Right atrium auricular region (tissue), 2 donors: ENCODE measurements around the gene POLR2L. TPM values are rescaled to one million over a fixed set of nuclear protein-coding genes. Genes with fewer than 3 reads are reported as not detected.

Experiments
- DNase-seq: peaks from one replicate; pipeline ENCODE4 v3.0.0-alpha.2; 2019; ENCODE audit warnings: low spot score
- H3K27ac ChIP-seq, 2 donors: fragments of 200-600 bp; sonication (generic); 1 replicate in 1 of 2; 2 replicates in 1 of 2; pipeline ENCODE4 v1.5.1; 2016 to 2019
- H3K27me3 ChIP-seq, 2 donors: fragments of 200-600 bp; sonication (generic); one replicate each; pipeline versions ENCODE4 v1.5.1 to v1.6.0; 2017 to 2019
- H3K36me3 ChIP-seq: fragments of 200-600 bp; sonication (generic); one replicate; pipeline ENCODE4 v1.5.1; 2016
- H3K4me1 ChIP-seq, 2 donors: fragments of 200-600 bp; sonication (generic); one replicate each; pipeline versions ENCODE4 v1.5.1 to v1.6.0; 2017 to 2019
- H3K4me3 ChIP-seq, 2 donors: fragments of 200-600 bp; sonication (generic); 1 replicate in 1 of 2; 2 replicates in 1 of 2; pipeline ENCODE4 v1.5.1; 2017 to 2019; ENCODE audit warnings: mild to moderate bottlenecking in 1 of 2, moderate library complexity in 1 of 2
- H3K9me3 ChIP-seq, 2 donors: fragments of 200-600 bp; sonication (generic); one replicate each; pipeline ENCODE4 v1.5.1; 2019
- total RNA-seq, 2 donors: library from RNA; depleted of rRNA; stranded (reverse); fragments of >200 nt; gene quantifications; one replicate each; pipeline ENCODE4 v1.1.0, GENCODE V29; 2016
- TF ChIP-seq, protein P1 (sequence below), 2 donors: fragments of 200-600 bp; sonication (generic); IDR thresholded peaks; one replicate each; pipeline ENCODE4 v1.5.1; 2019; ENCODE audit warnings: antibody characterized with exemption in 2 of 2

The POLR2L gene
- total RNA-seq, 2 donors from 2014 or later, result 54.5 to 132 TPM

DNA sequence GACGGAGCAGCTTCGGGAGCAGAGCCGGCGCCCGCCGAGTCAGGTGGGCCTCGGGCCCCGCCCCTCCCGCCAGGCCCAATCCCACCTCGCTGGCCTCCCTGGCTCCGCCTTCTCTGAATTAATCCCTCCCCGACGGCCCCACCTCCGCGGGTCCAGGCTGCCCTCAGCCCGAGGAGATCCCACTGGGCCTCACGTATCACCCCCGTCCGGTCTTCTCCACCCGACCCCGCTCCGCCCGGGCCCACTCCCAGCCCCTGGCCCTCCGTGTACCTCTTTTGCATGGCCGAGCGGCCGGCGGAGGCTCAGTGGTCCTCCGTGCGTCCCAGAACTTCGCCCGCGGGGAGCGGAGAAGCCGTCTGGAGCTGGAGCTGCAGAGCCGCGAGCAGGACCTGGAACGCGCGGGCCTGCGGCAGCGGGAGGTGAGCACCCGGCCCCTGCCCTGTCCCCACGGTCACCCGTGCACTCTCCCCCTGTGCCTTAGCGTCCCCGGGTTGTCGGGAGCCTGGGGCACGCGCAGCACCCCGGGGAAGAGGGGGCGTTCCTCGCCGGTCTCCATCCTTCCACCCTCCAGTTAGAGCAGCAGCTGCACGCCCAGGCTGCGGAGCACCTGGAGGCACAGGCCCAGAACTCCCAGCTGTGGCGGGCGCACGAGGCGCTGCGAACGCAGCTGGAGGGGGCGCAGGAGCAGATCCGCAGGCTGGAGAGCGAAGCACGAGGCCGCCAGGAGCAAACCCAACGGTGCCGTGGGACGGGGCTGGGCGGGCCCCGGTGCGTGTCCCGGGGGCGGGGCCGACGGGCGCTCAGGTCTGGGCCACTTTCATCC is 11.8 kb downstream of the POLR2L start:
- TF ChIP-seq, protein P1, sequence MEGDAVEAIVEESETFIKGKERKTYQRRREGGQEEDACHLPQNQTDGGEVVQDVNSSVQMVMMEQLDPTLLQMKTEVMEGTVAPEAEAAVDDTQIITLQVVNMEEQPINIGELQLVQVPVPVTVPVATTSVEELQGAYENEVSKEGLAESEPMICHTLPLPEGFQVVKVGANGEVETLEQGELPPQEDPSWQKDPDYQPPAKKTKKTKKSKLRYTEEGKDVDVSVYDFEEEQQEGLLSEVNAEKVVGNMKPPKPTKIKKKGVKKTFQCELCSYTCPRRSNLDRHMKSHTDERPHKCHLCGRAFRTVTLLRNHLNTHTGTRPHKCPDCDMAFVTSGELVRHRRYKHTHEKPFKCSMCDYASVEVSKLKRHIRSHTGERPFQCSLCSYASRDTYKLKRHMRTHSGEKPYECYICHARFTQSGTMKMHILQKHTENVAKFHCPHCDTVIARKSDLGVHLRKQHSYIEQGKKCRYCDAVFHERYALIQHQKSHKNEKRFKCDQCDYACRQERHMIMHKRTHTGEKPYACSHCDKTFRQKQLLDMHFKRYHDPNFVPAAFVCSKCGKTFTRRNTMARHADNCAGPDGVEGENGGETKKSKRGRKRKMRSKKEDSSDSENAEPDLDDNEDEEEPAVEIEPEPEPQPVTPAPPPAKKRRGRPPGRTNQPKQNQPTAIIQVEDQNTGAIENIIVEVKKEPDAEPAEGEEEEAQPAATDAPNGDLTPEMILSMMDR (IDR thresholded peaks at IDR 0.05), result no peak
- H3K27me3 ChIP-seq, result no peaks in the 10 kb centered on the region
- peaks cover 0 to 92% of the 10 kb centered on the region in 2 donors for H3K4me1 ChIP-seq
- H3K36me3 ChIP-seq, result no peaks in the 10 kb centered on the region
- DNase-seq, result no peak
- no peaks in the 10 kb centered on the region for H3K9me3 ChIP-seq
- peak overlapping the region; percentile 22 to 53 for H3K4me3 ChIP-seq
- H3K27ac ChIP-seq, result peak overlapping the region in 1 of 2 donors; percentile 75

DNA sequence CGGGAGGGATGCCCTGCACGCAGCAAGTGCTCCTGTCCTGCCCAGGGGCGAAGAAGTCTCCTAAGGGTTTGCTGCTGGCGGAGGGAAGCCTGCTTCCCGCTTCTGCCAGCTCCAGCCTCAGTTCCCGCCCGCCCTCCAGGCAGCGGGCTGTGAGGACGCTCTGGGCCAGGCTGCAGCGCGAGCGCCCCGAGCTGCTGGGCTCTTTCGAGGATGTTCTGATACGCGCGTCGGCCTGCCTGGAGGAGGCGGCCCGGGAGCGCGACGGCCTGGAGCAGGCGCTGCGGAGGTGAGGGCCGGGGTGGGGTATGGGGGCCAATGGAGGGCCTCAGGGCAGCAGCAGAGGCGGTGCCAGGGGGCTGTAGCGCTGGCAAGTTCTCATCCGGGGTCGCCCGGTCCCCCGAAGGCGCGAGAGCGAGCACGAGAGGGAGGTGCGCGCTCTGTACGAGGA is 12.5 kb downstream of the POLR2L start:
- H3K27me3 ChIP-seq, result no peaks in the 10 kb centered on the region

DNA sequence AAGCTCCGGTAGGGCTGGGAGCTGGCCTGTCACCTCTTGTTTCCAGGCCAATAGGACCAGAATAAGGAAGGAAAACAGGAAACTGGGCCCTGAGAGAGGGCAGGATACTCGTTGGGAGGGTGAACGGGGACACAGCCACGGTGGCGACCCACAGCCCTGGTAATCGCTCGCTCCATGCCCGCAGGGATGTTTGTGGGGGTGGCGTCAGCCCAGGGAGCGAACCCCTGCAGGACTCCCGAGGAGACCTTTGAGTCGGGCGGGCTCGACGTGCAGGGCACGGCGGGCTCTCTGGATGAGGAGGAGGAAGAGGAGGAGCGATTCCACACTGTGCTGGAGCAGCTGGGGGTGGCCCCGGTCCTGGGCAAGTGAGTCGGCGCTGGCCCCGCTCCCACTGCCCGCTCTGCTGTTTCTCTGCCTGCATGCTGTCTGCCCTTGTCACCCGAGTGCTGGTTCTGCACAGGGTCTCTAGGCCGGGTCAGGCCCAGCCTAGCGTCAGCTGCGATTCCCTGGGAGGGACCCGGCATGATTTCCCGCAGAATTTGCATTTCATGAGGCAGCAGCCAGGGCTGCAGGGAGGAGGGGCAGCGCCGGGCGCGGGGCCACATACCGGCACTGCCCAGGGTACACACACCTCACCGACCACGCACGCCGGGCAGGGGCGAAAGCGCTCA is 13.0 kb downstream of the POLR2L start:
- peaks cover 10% of the 10 kb centered on the region for H3K36me3 ChIP-seq
- DNase-seq, result no peak
- H3K4me3 ChIP-seq, result peak overlapping the region; percentile 22 to 53
- no peaks in the 10 kb centered on the region for H3K9me3 ChIP-seq
- no peaks in the 10 kb centered on the region for H3K27me3 ChIP-seq
- H3K4me1 ChIP-seq, result peaks cover 0 to 84% of the 10 kb centered on the region in 2 donors
- peak overlapping the region; percentile 45 to 75 for H3K27ac ChIP-seq
- TF ChIP-seq, protein P1 (IDR thresholded peaks at IDR 0.05), result no peak

More for the DNA sequence above, 12.5 kb downstream of the POLR2L start:
- H3K36me3 ChIP-seq, result peaks cover 5% of the 10 kb centered on the region
- H3K4me3 ChIP-seq, result peak overlapping the region; percentile 22 to 53
- TF ChIP-seq, protein P1 (IDR thresholded peaks at IDR 0.05), result no peak
- no peaks in the 10 kb centered on the region for H3K9me3 ChIP-seq
- peaks cover 0 to 89% of the 10 kb centered on the region in 2 donors for H3K4me1 ChIP-seq
- H3K27ac ChIP-seq, result peak overlapping the region in 1 of 2 donors; percentile 75
- DNase-seq, result no peak

GRCh38 chr11:828506-829175 is 13.7 kb downstream of the POLR2L start:
- Histone ChIP-seq H3K4me3 (peak overlapping the region in 1 of 2 donors; percentile 53), H3K27ac (peak overlapping the region; percentile 45 to 75), H3K4me1 (peaks cover 0 to 77% of the 10 kb centered on the region in 2 donors), H3K9me3 (no peaks in the 10 kb centered on the region), H3K27me3 (no peaks in the 10 kb centered on the region), H3K36me3 (peaks cover 17% of the 10 kb centered on the region)
- no peak for DNase-seq
- TF ChIP-seq, protein P1 (IDR thresholded peaks at IDR 0.05), result no peak

DNA sequence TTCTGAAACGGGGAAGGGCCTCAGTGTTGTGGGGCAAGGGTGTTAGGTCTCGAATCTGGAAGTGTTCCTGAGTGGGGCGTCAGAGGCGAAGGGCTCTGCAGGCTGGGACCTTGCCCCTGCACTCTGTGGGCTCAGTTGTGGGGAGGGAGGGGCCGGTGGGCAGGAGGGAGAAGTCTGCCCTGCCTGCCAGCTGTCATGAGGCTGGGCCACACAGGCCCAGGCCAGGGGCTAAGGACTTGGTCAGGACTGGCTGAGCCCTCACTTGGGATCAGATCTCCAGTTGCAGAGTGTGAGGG is 14.5 kb downstream of the POLR2L start, which contains the start of gene CRACR2B:
TSS of gene CRACR2B (plus strand) at position 23 of the 296 bp plus-strand sequence. CDS start 689 bp downstream, outside the sequence.
- H3K4me1 ChIP-seq, result peaks cover 0 to 74% of the 10 kb centered on the region in 2 donors
- H3K9me3 ChIP-seq, result no peaks in the 10 kb centered on the region
- H3K27me3 ChIP-seq, result no peaks in the 10 kb centered on the region
- H3K36me3 ChIP-seq, result peaks cover 25% of the 10 kb centered on the region
- DNase-seq, result no peak
- H3K27ac ChIP-seq, result peak within 1 kb of the TSS; percentile 75 to 82
- TF ChIP-seq, protein P1 (IDR thresholded peaks at IDR 0.05), result no peak
- H3K4me3 ChIP-seq, result peak within 1 kb of the TSS; percentile 48 to 61
